ENCODE results near the gene NCR1.

- TF ChIP-seq CTCF (IDR thresholded peaks at IDR 0.05) (no peak), EP300 (IDR thresholded peaks at IDR 0.05) (no peak)
Observed at GRCh38 chr19:54906819-54907218, 871 bp downstream of the NCR1 start.
